Coronary artery (tissue), 2 donors: ENCODE data around the gene THSD7B.

Source experiments
- DNase-seq: peaks from one replicate; pipeline ENCODE4 v3.0.0-alpha.2; 2017; ENCODE audit warnings: low spot score
- H3K27ac ChIP-seq, 2 donors: fragments of 200-600 bp; sonication (generic); one replicate each; pipeline ENCODE4 v1.5.1; 2016 to 2019
- H3K4me3 ChIP-seq: fragments of 200-600 bp; sonication (generic); 2 replicates; pipeline ENCODE4 v1.5.1; 2016; ENCODE audit warnings: mild to moderate bottlenecking, moderate library complexity
- TF ChIP-seq, protein P1 (sequence below): fragments of 200-600 bp; sonication (generic); IDR thresholded peaks from one replicate; pipeline ENCODE4 v1.5.1; 2019; ENCODE audit warnings: antibody characterized with exemption

The THSD7B gene

GRCh38 chr2:137229834-137230233 lies 464.5 kb downstream of the THSD7B start:
- TF ChIP-seq, protein P1, sequence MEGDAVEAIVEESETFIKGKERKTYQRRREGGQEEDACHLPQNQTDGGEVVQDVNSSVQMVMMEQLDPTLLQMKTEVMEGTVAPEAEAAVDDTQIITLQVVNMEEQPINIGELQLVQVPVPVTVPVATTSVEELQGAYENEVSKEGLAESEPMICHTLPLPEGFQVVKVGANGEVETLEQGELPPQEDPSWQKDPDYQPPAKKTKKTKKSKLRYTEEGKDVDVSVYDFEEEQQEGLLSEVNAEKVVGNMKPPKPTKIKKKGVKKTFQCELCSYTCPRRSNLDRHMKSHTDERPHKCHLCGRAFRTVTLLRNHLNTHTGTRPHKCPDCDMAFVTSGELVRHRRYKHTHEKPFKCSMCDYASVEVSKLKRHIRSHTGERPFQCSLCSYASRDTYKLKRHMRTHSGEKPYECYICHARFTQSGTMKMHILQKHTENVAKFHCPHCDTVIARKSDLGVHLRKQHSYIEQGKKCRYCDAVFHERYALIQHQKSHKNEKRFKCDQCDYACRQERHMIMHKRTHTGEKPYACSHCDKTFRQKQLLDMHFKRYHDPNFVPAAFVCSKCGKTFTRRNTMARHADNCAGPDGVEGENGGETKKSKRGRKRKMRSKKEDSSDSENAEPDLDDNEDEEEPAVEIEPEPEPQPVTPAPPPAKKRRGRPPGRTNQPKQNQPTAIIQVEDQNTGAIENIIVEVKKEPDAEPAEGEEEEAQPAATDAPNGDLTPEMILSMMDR = no peak
- Histone ChIP-seq H3K4me3 (no peak overlapping the region), H3K27ac (no peak overlapping the region)
- no peak for DNase-seq

DNA sequence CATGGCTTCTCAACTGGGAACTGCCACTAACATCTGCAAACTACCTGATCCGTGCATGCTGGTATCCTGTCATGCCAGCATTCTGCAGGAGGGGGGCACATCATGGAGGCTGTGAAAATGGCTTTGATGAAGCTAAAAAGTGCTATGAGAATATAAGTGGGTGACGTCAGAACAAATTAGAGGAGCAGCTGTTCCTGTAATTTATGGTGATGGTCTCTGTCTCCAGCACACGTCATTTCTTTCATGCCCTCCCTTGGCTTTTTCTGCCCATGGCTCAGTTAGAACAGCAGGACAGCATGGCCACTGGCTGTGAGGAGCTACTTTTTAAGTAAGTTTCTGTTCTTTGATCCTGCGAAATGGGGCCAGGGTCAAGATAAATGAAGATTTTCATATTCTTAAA lies 466.3 kb downstream of the THSD7B start:
- DNase-seq = no peak
- Histone ChIP-seq H3K27ac (no peak overlapping the region), H3K4me3 (no peak overlapping the region)
- TF ChIP-seq, protein P1 = no peak

GRCh38 chr2:137232076-137232475 lies 466.7 kb downstream of the THSD7B start:
- Histone ChIP-seq H3K27ac (no peak overlapping the region), H3K4me3 (no peak overlapping the region)
- TF ChIP-seq, protein P1 = no peak
- no peak for DNase-seq

- H3K4me3 ChIP-seq = no peak overlapping the region
- TF ChIP-seq, protein P1 = no peak
- DNase-seq = no peak
- no peak overlapping the region for H3K27ac ChIP-seq
Observed at GRCh38 chr2:137233091-137233490, 467.7 kb downstream of the THSD7B start.

GRCh38 chr2:137237055-137237454 lies 471.7 kb downstream of the THSD7B start:
- TF ChIP-seq, protein P1 = no peak
- DNase-seq = no peak
- no peak overlapping the region for H3K4me3 ChIP-seq
- peak overlapping the region; percentile 54 to 76 for H3K27ac ChIP-seq

GRCh38 chr2:137238065-137238464 lies 472.7 kb downstream of the THSD7B start:
- TF ChIP-seq, protein P1 = no peak
- peak overlapping the region in 1 of 2 donors; percentile 54 for H3K27ac ChIP-seq
- H3K4me3 ChIP-seq = no peak overlapping the region
- DNase-seq = no peak

GRCh38 chr2:137249463-137250130 lies 484.3 kb downstream of the THSD7B start:
- Histone ChIP-seq H3K27ac (no peak overlapping the region), H3K4me3 (no peak overlapping the region)
- no peak for DNase-seq
- TF ChIP-seq, protein P1 = no peak
